Natural killer cell (primary cell): ENCODE results near the gene POLR1A. TPM values are rescaled to one million over a fixed set of nuclear protein-coding genes. Genes with fewer than 3 reads are reported as not detected.

Experiments
- ATAC-seq, 3 donors: fragments of 150-1000 bp in 2 of 3; fragments of 200-7000 bp in 1 of 3; cut with Tn5 transposase; 1 replicate in 1 of 3; 2 replicates in 2 of 3; pipeline ENCODE4 v1.10.0; 2021; ENCODE audit warnings: mild to moderate bottlenecking in 2 of 3, moderate library complexity in 2 of 3
- DNase-seq, 2 donors: peaks; one replicate each; pipeline versions ENCODE4 v3.0.0 to v3.0.0-alpha.2; 2013 to 2021; ENCODE audit warnings: mixed read lengths in 1 of 2
- H3K27ac ChIP-seq: one replicate; pipeline ENCODE4 v1.5.1; 2013; ENCODE audit warnings: mild to moderate bottlenecking, low read length
- H3K27me3 ChIP-seq: one replicate; pipeline ENCODE4 v1.6.1; 2013; ENCODE audit warnings: low read length; ENCODE audit not compliant: control insufficient read depth, insufficient read depth
- H3K36me3 ChIP-seq: one replicate; pipeline ENCODE4 v1.6.1; 2013; ENCODE audit warnings: low read length; ENCODE audit not compliant: control insufficient read depth, insufficient read depth
- H3K4me1 ChIP-seq: one replicate; pipeline ENCODE4 v1.6.1; 2013; ENCODE audit warnings: low read length; ENCODE audit not compliant: control insufficient read depth, insufficient read depth
- H3K4me3 ChIP-seq: one replicate; pipeline ENCODE4 v1.5.1; 2013; ENCODE audit warnings: low read length
- H3K9me3 ChIP-seq: one replicate; pipeline ENCODE4 v1.6.1; 2013; ENCODE audit warnings: low read length; ENCODE audit not compliant: control insufficient read depth, insufficient read depth
- H3K27ac Mint-ChIP-seq, 2 donors: one replicate each; pipeline ENCODE4 v1.8.0; 2022; ENCODE audit warnings: mild to moderate bottlenecking in 2 of 2, mixed read lengths in 2 of 2, moderate library complexity in 1 of 2
- H3K27me3 Mint-ChIP-seq, 2 donors: one replicate each; pipeline ENCODE4 v1.8.0; 2022; ENCODE audit warnings: low read depth in 2 of 2, mixed read lengths in 2 of 2
- H3K36me3 Mint-ChIP-seq: one replicate; pipeline ENCODE4 v1.8.0; 2022; ENCODE audit warnings: mixed read lengths
- H3K4me1 Mint-ChIP-seq, 2 donors: one replicate each; pipeline ENCODE4 v1.8.0; 2022; ENCODE audit warnings: mixed read lengths in 2 of 2
- H3K4me3 Mint-ChIP-seq: one replicate; pipeline ENCODE4 v1.8.0; 2022; ENCODE audit warnings: mild to moderate bottlenecking, moderate library complexity, mixed read lengths
- H3K9me3 Mint-ChIP-seq, 2 donors: one replicate each; pipeline ENCODE4 v1.8.0; 2022; ENCODE audit warnings: mixed read lengths in 2 of 2
- CTCF ChIP-seq: fragments of 200-600 bp; IDR thresholded peaks from one replicate; pipeline ENCODE4 v1.8.0; 2022; ENCODE audit warnings: antibody characterized with exemption
- WGBS: methylation state at CpG from one replicate; pipeline ENCODE4 v1.1.7; 2013; ENCODE audit warnings: missing lambda C conversion rate; ENCODE audit not compliant: insufficient coverage; 5-methylcytosine and 5-hydroxymethylcytosine counted together
- intact Hi-C: fragments of 100-400 bp; cut with micrococcal nuclease; formaldehyde crosslinking; loops from one replicate; pipeline ENCODE4 v1.14.2; 2022
- total RNA-seq, 4 donors: library from RNA; stranded (reverse); fragments of 120-200 nt in 1 of 4; gene quantifications; one replicate each; pipeline versions ENCODE4 v1.2.3 to v1.2.4, GENCODE V29; 2013 to 2022

The POLR1A gene
- total RNA-seq, 3 donors from 2014 or later (not counting 1 experiment from before 2014, with no cell fraction given), result 19.7 to 26.5 (median 22.8) TPM

GRCh38 chr2:86015699-86016098, 90.0 kb downstream of the POLR1A start:
- no peaks in the 10 kb centered on the region for H3K27me3 Mint-ChIP-seq
- Histone ChIP-seq H3K4me1 (peaks cover 20% of the 10 kb centered on the region), H3K4me3 (no peak overlapping the region), H3K36me3 (no peaks in the 10 kb centered on the region), H3K9me3 (peaks cover 11% of the 10 kb centered on the region), H3K27me3 (no peaks in the 10 kb centered on the region), H3K27ac (no peak overlapping the region)
- peaks cover 2 to 4% of the 10 kb centered on the region in 2 donors for H3K9me3 Mint-ChIP-seq
- DNase-seq (no peak), ATAC-seq (no peak)
- intact Hi-C loops, result no loop called here
- peaks cover 6 to 8% of the 10 kb centered on the region in 2 donors for H3K4me1 Mint-ChIP-seq
- H3K27ac Mint-ChIP-seq, result no peak overlapping the region
- no peak overlapping the region for H3K4me3 Mint-ChIP-seq
- peaks cover 6% of the 10 kb centered on the region for H3K36me3 Mint-ChIP-seq
- TF ChIP-seq CTCF, result no peak
- WGBS, result 92% methylated on average over 1 of the region's 1 CpG

GRCh38 chr2:86015006-86015405, 90.7 kb downstream of the POLR1A start:
- intact Hi-C loops, result no loop called here
- peaks cover 6 to 8% of the 10 kb centered on the region in 2 donors for H3K4me1 Mint-ChIP-seq

DNA sequence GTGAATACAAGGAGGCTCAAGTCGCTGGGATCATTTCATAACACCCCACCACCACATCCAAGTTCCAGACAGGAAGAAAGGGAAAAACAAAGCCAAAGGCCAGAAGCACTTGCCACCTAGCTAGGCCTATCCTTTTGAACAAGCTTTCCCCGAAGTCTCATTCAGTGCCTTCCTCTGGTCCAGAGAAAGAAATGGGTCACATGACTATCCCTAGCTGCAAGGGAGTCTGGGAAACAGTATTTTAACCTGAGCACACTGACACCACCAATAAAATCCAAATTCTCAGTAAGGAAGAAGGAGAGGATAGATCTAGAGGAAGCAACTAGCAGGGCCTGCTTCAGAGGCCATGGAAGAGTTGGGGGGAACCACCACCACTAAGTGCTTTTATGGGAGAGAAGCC, 91.2 kb downstream of the POLR1A start:
- Histone ChIP-seq H3K27me3 (no peaks in the 10 kb centered on the region), H3K36me3 (no peaks in the 10 kb centered on the region), H3K4me1 (peaks cover 20% of the 10 kb centered on the region), H3K27ac (no peak overlapping the region), H3K4me3 (no peak overlapping the region), H3K9me3 (peaks cover 11% of the 10 kb centered on the region)
- no peak for TF ChIP-seq CTCF
- Mint-ChIP-seq H3K9me3 (peaks cover 2 to 4% of the 10 kb centered on the region in 2 donors), H3K27ac (no peak overlapping the region), H3K27me3 (no peaks in the 10 kb centered on the region), H3K4me1 (peaks cover 6 to 8% of the 10 kb centered on the region in 2 donors), H3K36me3 (peaks cover 6% of the 10 kb centered on the region), H3K4me3 (no peak overlapping the region)
- ATAC-seq (no peak), DNase-seq (no peak)
- intact Hi-C loops, result no loop called here
- WGBS, result 95% methylated on average over 2 of the region's 2 CpGs

More at GRCh38 chr2:86015006-86015405, 90.7 kb downstream of the POLR1A start:
- Mint-ChIP-seq H3K36me3 (peaks cover 6% of the 10 kb centered on the region), H3K27ac (no peak overlapping the region), H3K27me3 (no peaks in the 10 kb centered on the region), H3K9me3 (peaks cover 2 to 4% of the 10 kb centered on the region in 2 donors), H3K4me3 (no peak overlapping the region)
- H3K27ac ChIP-seq, result no peak overlapping the region
- 100% methylated on average over 2 of the region's 2 CpGs for WGBS
- ATAC-seq (no peak), DNase-seq (no peak)
- H3K27me3 ChIP-seq, result no peaks in the 10 kb centered on the region
- H3K4me3 ChIP-seq, result no peak overlapping the region
- TF ChIP-seq CTCF, result no peak
- H3K4me1 ChIP-seq, result peaks cover 20% of the 10 kb centered on the region
- peaks cover 11% of the 10 kb centered on the region for H3K9me3 ChIP-seq
- H3K36me3 ChIP-seq, result no peaks in the 10 kb centered on the region
